Measurements from ENCODE around the gene AKT1. TPM values are rescaled to one million over a fixed set of nuclear protein-coding genes. Genes with fewer than 3 reads are reported as not detected.

The AKT1 gene
- total and polyA plus RNA-seq, 4 donors, result 30.6 to 192 (median 58.7) TPM

- Histone ChIP-seq H3K36me3 (ENCODE audit: control insufficient read depth in 4 of 4, insufficient read depth in 3 of 4, low read depth in 1 of 4, low read length in 3 of 4) (peaks cover 15 to 29% (median 19%) of the 10 kb centered on the region in 4 donors), H3K9ac (ENCODE audit: low read depth in 1 of 2, low read length in 2 of 2) (no peak overlapping the region), H3K27ac (ENCODE audit: low read depth in 1 of 2, low read length in 2 of 2) (no peak overlapping the region), H3K27me3 (ENCODE audit: control insufficient read depth in 4 of 4, insufficient read depth in 4 of 4, low read length in 3 of 4) (no peaks in the 10 kb centered on the region), H3K4me3 (ENCODE audit: low read depth in 1 of 3, low read length in 3 of 3) (no peak overlapping the region), H3K9me3 (ENCODE audit: control insufficient read depth in 4 of 4, low read length in 3 of 4) (no peaks in the 10 kb centered on the region), H3K4me1 (ENCODE audit: control insufficient read depth in 4 of 4, insufficient read depth in 4 of 4, low read length in 3 of 4) (peaks cover 5 to 34% (median 18%) of the 10 kb centered on the region in 4 donors)
- no peak for DNase-seq (ENCODE audit: low spot score)
- WGBS, result 78% methylated on average over 18 of the region's 18 CpGs
- TF ChIP-seq EGR1 (IDR thresholded peaks at IDR 0.05; ENCODE audit: low read depth in 2 of 2) (no peak), JUND (IDR thresholded peaks at IDR 0.05) (no peak), ATF3 (IDR thresholded peaks at IDR 0.05) (no peak), SP1 (IDR thresholded peaks at IDR 0.05) (no peak), REST (IDR thresholded peaks at IDR 0.05) (no peak), NR2F2 (IDR thresholded peaks at IDR 0.05) (no peak), FOXA2 (IDR thresholded peaks at IDR 0.05) (no peak), RAD21 (IDR thresholded peaks at IDR 0.05) (no peak), HNF4A (conservative IDR thresholded peaks at IDR 0.05) (no peak)
- TF ChIP-seq, protein P1, sequence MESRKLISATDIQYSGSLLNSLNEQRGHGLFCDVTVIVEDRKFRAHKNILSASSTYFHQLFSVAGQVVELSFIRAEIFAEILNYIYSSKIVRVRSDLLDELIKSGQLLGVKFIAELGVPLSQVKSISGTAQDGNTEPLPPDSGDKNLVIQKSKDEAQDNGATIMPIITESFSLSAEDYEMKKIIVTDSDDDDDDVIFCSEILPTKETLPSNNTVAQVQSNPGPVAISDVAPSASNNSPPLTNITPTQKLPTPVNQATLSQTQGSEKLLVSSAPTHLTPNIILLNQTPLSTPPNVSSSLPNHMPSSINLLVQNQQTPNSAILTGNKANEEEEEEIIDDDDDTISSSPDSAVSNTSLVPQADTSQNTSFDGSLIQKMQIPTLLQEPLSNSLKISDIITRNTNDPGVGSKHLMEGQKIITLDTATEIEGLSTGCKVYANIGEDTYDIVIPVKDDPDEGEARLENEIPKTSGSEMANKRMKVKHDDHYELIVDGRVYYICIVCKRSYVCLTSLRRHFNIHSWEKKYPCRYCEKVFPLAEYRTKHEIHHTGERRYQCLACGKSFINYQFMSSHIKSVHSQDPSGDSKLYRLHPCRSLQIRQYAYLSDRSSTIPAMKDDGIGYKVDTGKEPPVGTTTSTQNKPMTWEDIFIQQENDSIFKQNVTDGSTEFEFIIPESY (IDR thresholded peaks at IDR 0.05), result no peak
- TF ChIP-seq, protein P2, sequence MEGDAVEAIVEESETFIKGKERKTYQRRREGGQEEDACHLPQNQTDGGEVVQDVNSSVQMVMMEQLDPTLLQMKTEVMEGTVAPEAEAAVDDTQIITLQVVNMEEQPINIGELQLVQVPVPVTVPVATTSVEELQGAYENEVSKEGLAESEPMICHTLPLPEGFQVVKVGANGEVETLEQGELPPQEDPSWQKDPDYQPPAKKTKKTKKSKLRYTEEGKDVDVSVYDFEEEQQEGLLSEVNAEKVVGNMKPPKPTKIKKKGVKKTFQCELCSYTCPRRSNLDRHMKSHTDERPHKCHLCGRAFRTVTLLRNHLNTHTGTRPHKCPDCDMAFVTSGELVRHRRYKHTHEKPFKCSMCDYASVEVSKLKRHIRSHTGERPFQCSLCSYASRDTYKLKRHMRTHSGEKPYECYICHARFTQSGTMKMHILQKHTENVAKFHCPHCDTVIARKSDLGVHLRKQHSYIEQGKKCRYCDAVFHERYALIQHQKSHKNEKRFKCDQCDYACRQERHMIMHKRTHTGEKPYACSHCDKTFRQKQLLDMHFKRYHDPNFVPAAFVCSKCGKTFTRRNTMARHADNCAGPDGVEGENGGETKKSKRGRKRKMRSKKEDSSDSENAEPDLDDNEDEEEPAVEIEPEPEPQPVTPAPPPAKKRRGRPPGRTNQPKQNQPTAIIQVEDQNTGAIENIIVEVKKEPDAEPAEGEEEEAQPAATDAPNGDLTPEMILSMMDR (IDR thresholded peaks at IDR 0.05; ENCODE audit: low read depth, low read length, missing input control), result no peak
These were observed 26.1 kb downstream of the AKT1 start for GRCh38 chr14:104769324-104770071.

- Histone ChIP-seq H3K36me3 (ENCODE audit: control insufficient read depth in 4 of 4, insufficient read depth in 3 of 4, low read depth in 1 of 4, low read length in 3 of 4) (peaks cover 11 to 27% (median 18%) of the 10 kb centered on the region in 4 donors), H3K9me3 (ENCODE audit: control insufficient read depth in 4 of 4, low read length in 3 of 4) (no peaks in the 10 kb centered on the region), H3K27me3 (ENCODE audit: control insufficient read depth in 4 of 4, insufficient read depth in 4 of 4, low read length in 3 of 4) (no peaks in the 10 kb centered on the region), H3K27ac (ENCODE audit: low read depth in 1 of 2, low read length in 2 of 2) (peak overlapping the region in 1 of 2 donors; percentile 54), H3K4me1 (ENCODE audit: control insufficient read depth in 4 of 4, insufficient read depth in 4 of 4, low read length in 3 of 4) (peaks cover 5 to 34% (median 18%) of the 10 kb centered on the region in 4 donors), H3K9ac (ENCODE audit: low read depth in 1 of 2, low read length in 2 of 2) (no peak overlapping the region), H3K4me3 (ENCODE audit: low read depth in 1 of 3, low read length in 3 of 3) (peak overlapping the region in 1 of 3 donors; percentile 48)
- WGBS, result 10% methylated on average over 25 of the region's 25 CpGs
- peak; percentile 97 for DNase-seq (ENCODE audit: low spot score)
- TF ChIP-seq HNF4A (conservative IDR thresholded peaks at IDR 0.05) (no peak), ATF3 (IDR thresholded peaks at IDR 0.05) (no peak), REST (IDR thresholded peaks at IDR 0.05) (no peak), RXRA (IDR thresholded peaks at IDR 0.05) (peak in 1 of 2 donors; percentile 25), RAD21 (IDR thresholded peaks at IDR 0.05) (peak; percentile 80 to 86)
- TF ChIP-seq, protein P2 (IDR thresholded peaks at IDR 0.05; ENCODE audit: low read depth, low read length, missing input control), result peak; percentile 97
These were observed 26.9 kb downstream of the AKT1 start for GRCh38 chr14:104768437-104769323.

Measured in liver (tissue), 9 donors.